GM12875 (cell line): ENCODE measurements around the gene MUC2.
A peak's percentile ranks its signal among the peaks of the same experiment; 100 is the strongest.

Experiments
- H3K4me3 ChIP-seq: one replicate; pipeline ENCODE4 v1.5.1; 2011; ENCODE audit warnings: low read depth, low read length, control low read depth
- TF ChIP-seq, protein P1 (sequence below): IDR thresholded peaks from 2 replicates; pipeline ENCODE4 v1.5.1; 2011; ENCODE audit warnings: low read depth, mild to moderate bottlenecking, control low read depth, inconsistent platforms, low read length, moderate library complexity, borderline replicate concordance; ENCODE audit not compliant: insufficient read depth

The MUC2 gene

GRCh38 chr11:1048375-1049070 lies 26.2 kb upstream of the MUC2 start:
- H3K4me3 ChIP-seq: no peak overlapping the region
- TF ChIP-seq, protein P1, sequence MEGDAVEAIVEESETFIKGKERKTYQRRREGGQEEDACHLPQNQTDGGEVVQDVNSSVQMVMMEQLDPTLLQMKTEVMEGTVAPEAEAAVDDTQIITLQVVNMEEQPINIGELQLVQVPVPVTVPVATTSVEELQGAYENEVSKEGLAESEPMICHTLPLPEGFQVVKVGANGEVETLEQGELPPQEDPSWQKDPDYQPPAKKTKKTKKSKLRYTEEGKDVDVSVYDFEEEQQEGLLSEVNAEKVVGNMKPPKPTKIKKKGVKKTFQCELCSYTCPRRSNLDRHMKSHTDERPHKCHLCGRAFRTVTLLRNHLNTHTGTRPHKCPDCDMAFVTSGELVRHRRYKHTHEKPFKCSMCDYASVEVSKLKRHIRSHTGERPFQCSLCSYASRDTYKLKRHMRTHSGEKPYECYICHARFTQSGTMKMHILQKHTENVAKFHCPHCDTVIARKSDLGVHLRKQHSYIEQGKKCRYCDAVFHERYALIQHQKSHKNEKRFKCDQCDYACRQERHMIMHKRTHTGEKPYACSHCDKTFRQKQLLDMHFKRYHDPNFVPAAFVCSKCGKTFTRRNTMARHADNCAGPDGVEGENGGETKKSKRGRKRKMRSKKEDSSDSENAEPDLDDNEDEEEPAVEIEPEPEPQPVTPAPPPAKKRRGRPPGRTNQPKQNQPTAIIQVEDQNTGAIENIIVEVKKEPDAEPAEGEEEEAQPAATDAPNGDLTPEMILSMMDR: no peak

DNA sequence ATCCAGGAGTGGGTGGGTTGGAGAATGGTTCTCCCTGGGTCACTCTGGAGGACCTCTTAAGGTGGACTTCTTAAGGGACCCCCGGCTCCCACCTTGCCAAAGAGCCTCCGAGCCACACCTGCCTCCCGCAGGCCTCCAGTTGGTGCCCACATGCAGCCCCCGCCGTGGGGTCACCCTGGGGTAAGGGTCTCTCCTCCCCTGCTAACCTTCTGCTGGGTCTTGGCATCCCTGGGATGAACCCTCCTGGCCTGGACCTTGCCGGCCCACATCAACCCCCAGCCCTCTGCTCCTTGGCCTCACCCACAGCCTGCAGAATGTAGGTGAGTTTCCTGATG lies 25.6 kb upstream of the MUC2 start:
- no peak overlapping the region for H3K4me3 ChIP-seq
- TF ChIP-seq, protein P1: no peak

DNA sequence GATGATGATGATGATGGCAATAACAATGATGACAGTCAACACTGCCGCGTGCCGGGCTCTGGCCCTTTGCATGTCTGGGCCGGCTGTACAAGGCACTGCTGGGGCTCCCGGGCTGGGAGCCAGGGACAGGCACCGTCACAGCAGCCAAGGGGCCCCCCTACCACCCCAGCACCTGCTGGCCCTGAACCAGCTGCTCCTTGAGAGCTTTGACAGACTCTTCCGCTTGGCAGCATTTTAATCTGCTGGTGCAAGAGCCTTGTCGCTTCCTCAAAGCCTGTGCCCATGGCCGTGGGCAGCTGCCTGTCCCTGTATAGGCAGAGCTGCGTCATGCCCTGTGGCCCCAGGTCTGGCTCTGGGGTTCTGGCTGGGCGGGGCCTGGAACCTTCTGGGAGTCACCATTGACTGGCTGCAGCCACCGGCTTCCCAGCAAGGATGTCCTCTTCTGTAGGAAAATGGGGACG lies 25.2 kb upstream of the MUC2 start:
- H3K4me3 ChIP-seq: no peak overlapping the region

DNA sequence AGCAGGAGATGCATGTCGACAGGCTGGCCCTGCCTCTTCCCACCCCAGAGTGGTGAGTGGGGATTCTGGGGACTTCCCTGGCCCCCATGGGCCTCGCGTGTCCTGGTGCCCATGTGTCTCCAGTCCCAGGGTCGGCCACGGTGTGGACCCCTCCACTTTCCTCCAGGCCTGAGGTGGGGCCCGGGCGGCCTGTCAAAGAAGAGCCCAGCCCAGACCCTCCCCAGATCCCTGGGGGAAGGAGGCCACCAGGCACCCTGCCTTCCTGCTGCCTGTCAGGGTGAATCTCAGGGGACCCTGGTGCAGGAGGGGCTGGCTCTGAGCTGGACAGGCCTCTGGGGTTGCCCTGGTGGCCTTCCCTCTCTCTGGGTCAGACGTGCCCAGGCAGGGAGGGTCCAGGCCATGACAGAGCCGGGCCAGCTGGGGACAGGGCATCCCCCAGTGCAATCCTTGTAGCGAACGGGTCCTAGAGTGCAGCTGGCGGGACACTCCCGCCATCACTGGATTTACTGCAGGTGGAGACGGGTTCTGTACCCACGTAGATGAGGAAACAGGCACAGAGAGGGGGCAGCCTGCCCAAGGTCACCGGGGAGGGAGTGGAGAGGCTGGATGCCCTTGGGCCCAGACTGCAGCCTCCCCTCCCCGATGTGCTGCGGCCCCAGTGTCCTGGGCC lies 24.6 kb upstream of the MUC2 start:
- TF ChIP-seq, protein P1: no peak
- no peak overlapping the region for H3K4me3 ChIP-seq

More for the DNA sequence above, 25.2 kb upstream of the MUC2 start:
- TF ChIP-seq, protein P1: no peak

GRCh38 chr11:1050581-1051355 lies 23.9 kb upstream of the MUC2 start:
- TF ChIP-seq, protein P1: peak; percentile 97
- H3K4me3 ChIP-seq: no peak overlapping the region

GRCh38 chr11:1051356-1052132 lies 23.1 kb upstream of the MUC2 start:
- TF ChIP-seq, protein P1: no peak
- no peak overlapping the region for H3K4me3 ChIP-seq
